GM12878 (cell line): ENCODE measurements around the gene GLT8D1. TPM values are rescaled to one million over a fixed set of nuclear protein-coding genes. Genes with fewer than 3 reads are reported as not detected.
A peak's percentile ranks its signal among the peaks of the same experiment; 100 is the strongest.

ENCODE experiments used
- ATAC-seq: fragments of 200-7000 bp; cut with Tn5 transposase; 3 replicates; pipeline ENCODE4 v1.9.1; 2020; ENCODE audit warnings: mild to moderate bottlenecking, moderate library complexity
- BruUV-seq: library from RNA; stranded (reverse); fragments of 400-500 nt; replicated peaks from 2 replicates; lab custom pipeline; 2021; lab: Mats Ljungman, UMichigan
- CTCF ChIA-PET: fragments of 300-600 bp; sonication (Branson Sonifier 250); formaldehyde crosslinking; extraction: SDS; loops from one replicate; lab custom pipeline; 2021; ENCODE audit warnings: inconsistent platforms; lab: Yijun Ruan, JAX
- POLR2A ChIA-PET: fragments of 350-600 bp; formaldehyde crosslinking; extraction: SDS; loops from one replicate; lab custom pipeline; 2021; ENCODE audit warnings: inconsistent platforms; lab: Charles Lee
- RAD21 ChIA-PET: fragments of 300-600 bp; sonication (Branson Sonifier 250); formaldehyde crosslinking; loops from one replicate; lab custom pipeline; 2023; ENCODE audit warnings: antibody characterized with exemption; ENCODE audit not compliant: unreplicated experiment; lab: Charles Lee
- SMC1A ChIA-PET: fragments of 300-600 bp; sonication (Branson Sonifier 250); formaldehyde crosslinking; loops from one replicate; lab custom pipeline; 2023; ENCODE audit not compliant: unreplicated experiment, uncharacterized antibody; lab: Charles Lee
- DNase-seq: peaks from one replicate; pipeline ENCODE4 v3.0.0-alpha.2; 2011; ENCODE audit warnings: low read depth, low spot score
- FAIRE-seq: peaks from 3 replicates; lab custom pipeline; 2011; peaks lifted over from hg19 to GRCh38; lab: Jason Lieb, UNC
- H2AFZ ChIP-seq: 2 replicates; pipeline ENCODE4 v1.6.0; 2011; ENCODE audit warnings: low read depth, low read length, control low read depth; ENCODE audit not compliant: control insufficient read depth
- H3K27ac ChIP-seq: 2 replicates; pipeline ENCODE4 v1.5.1; 2011; ENCODE audit warnings: control low read depth; ENCODE audit not compliant: control insufficient read depth, insufficient read depth
- H3K27me3 ChIP-seq, 2 experiments: replicated peaks in 1 of 2; 2 replicates each; pipeline versions ENCODE4 v1.6.0 to v1.6.1; 2011; ENCODE audit warnings: low read length in 1 of 2; ENCODE audit not compliant: control insufficient read depth in 2 of 2, insufficient read depth in 2 of 2
- H3K36me3 ChIP-seq, 2 experiments: 2 replicates each; pipeline ENCODE4 v1.5.1; 2011; ENCODE audit warnings: low read length in 1 of 2; ENCODE audit not compliant: control insufficient read depth in 2 of 2, insufficient read depth in 2 of 2
- H3K4me1 ChIP-seq: 2 replicates; pipeline ENCODE4 v1.6.1; 2011; ENCODE audit warnings: mild to moderate bottlenecking, low read length, moderate library complexity, mixed read lengths; ENCODE audit not compliant: control insufficient read depth, insufficient read depth
- H3K4me2 ChIP-seq: 2 replicates; pipeline ENCODE4 v1.6.0; 2011; ENCODE audit warnings: control low read depth; ENCODE audit not compliant: control insufficient read depth, insufficient read depth
- H3K4me3 ChIP-seq: fragments of 200-600 bp; sonication (generic); 2 replicates; pipeline ENCODE4 v1.5.1; 2016
- H3K79me2 ChIP-seq: 2 replicates; pipeline ENCODE4 v1.6.0; 2011; ENCODE audit warnings: low read length; ENCODE audit not compliant: control insufficient read depth, insufficient read depth
- H3K9ac ChIP-seq: 2 replicates; pipeline ENCODE4 v1.8.0; 2011; ENCODE audit warnings: low read length, control low read depth, mixed read lengths; ENCODE audit not compliant: control insufficient read depth, insufficient read depth
- H3K9me3 ChIP-seq: replicated peaks from 3 replicates; pipeline ENCODE4 v1.5.1; 2011; ENCODE audit warnings: mild to moderate bottlenecking, low read length; ENCODE audit not compliant: control insufficient read depth, insufficient read depth
- H4K20me1 ChIP-seq: 2 replicates; pipeline ENCODE4 v1.6.0; 2011; ENCODE audit not compliant: control insufficient read depth, insufficient read depth
- BHLHE40 ChIP-seq, 2 experiments: fragments of 450-650 bp in 1 of 2; IDR thresholded peaks; 2 replicates each; pipeline ENCODE4 v1.6.1; 2011 to 2017; ENCODE audit warnings: low read depth in 2 of 2, borderline replicate concordance in 1 of 2, improper control_type of control experiment in 1 of 2, low read length in 1 of 2, mild to moderate bottlenecking in 1 of 2
- CBFB ChIP-seq: IDR thresholded peaks from 2 replicates; pipeline ENCODE4 v1.6.1; 2016; ENCODE audit warnings: antibody characterized with exemption, low read depth
- CBX5 ChIP-seq: sonication (generic); IDR thresholded peaks from 2 replicates; pipeline ENCODE4 v1.6.1; 2016; ENCODE audit warnings: low read depth, moderate library complexity, mild to moderate bottlenecking, inconsistent platforms
- CHD4 ChIP-seq: fragments of 200-600 bp; sonication (generic); IDR thresholded peaks from 2 replicates; pipeline ENCODE4 v1.6.1; 2016; ENCODE audit warnings: mild to moderate bottlenecking
- KAT2A ChIP-seq: conservative IDR thresholded peaks from 2 replicates; pipeline ENCODE4 v1.6.1; 2011; ENCODE audit warnings: low read depth, low read length; ENCODE audit not compliant: control insufficient read depth
- KDM1A ChIP-seq: fragments of 200-600 bp; sonication (generic); IDR thresholded peaks from 2 replicates; pipeline ENCODE4 v1.6.1; 2016; ENCODE audit warnings: borderline replicate concordance
- POLR2AphosphoS2 ChIP-seq: IDR thresholded peaks from 2 replicates; pipeline ENCODE4 v1.6.1; 2011; ENCODE audit warnings: low read depth, mild to moderate bottlenecking, low read length, improper control_type of control experiment, moderate library complexity
- RELA ChIP-seq: fragments of 450-650 bp; IDR thresholded peaks from 2 replicates; pipeline ENCODE4 v1.8.0; 2014; ENCODE audit warnings: borderline replicate concordance; ENCODE audit not compliant: partially characterized antibody
- RUNX3 ChIP-seq: IDR thresholded peaks from 2 replicates; pipeline ENCODE4 v1.6.1; 2012; ENCODE audit warnings: low read length, inconsistent platforms
- TCF7 ChIP-seq: IDR thresholded peaks from 2 replicates; pipeline ENCODE4 v1.6.1; 2014; ENCODE audit warnings: antibody characterized with exemption, borderline replicate concordance
- WGBS: methylation state at CpG from one replicate; pipeline ENCODE4 v1.1.6; 2016; ENCODE audit warnings: low lambda C conversion rate; ENCODE audit not compliant: insufficient replicate concordance, insufficient coverage; ENCODE audit errors: missing lambda C conversion rate; 5-methylcytosine and 5-hydroxymethylcytosine counted together
- in situ Hi-C: fragments of 300-500 bp; cut with MboI; formaldehyde crosslinking; loops from 9 replicates; pipeline ENCODE4 v1.14.3; 2018; ENCODE audit warnings: mixed read lengths
- intact Hi-C: fragments of 100-400 bp; cut with micrococcal nuclease; formaldehyde crosslinking; loops from one replicate; pipeline ENCODE4 v1.14.2; 2022; ENCODE audit not compliant: unreplicated experiment
- polyA plus RNA-seq, 11 experiments: library from polyadenylated mRNA; depleted of rRNA in 4 of 11; unstranded in 6 of 11; stranded (reverse) in 5 of 11; fragments of >200 nt; fragmentation: Nextera tagmentation in 4 of 11; fragmentation: Illumina TruSeq in 1 of 11; extraction: Ambion mirVana in 4 of 11; extraction: Trizol in 1 of 11; gene quantifications; 1 replicate in 1 of 11; 2 replicates in 10 of 11; pipeline versions ENCODE4 v1.2.1 to v1.2.3, GENCODE V29; 2011 to 2016; ENCODE audit warnings: inconsistent platforms in 2 of 11, missing spikeins in 2 of 11, low read depth in 1 of 11
- total RNA-seq, 4 experiments: library from RNA; depleted of rRNA in 3 of 4; stranded (reverse); fragments of >200 nt in 3 of 4; fragmentation: Illumina TruSeq in 1 of 4; extraction: Trizol in 1 of 4; gene quantifications; 2 replicates each; pipeline versions ENCODE4 v1.2.1 to v1.2.3, GENCODE V29; 2013 to 2021
- TF ChIP-seq, protein P1 (sequence below): fragments of 450-650 bp; IDR thresholded peaks from 2 replicates; pipeline ENCODE4 v1.6.1; 2018; ENCODE audit warnings: mild to moderate bottlenecking, low read depth, moderate library complexity; ENCODE audit not compliant: partially characterized antibody
- TF ChIP-seq, protein P2 (sequence below), 3 experiments: IDR thresholded peaks in 2 of 3; conservative IDR thresholded peaks in 1 of 3; 2 replicates each; pipeline ENCODE4 v1.5.1; 2011; ENCODE audit warnings: low read depth in 3 of 3, low read length in 3 of 3, mild to moderate bottlenecking in 3 of 3, control low read depth in 2 of 3, moderate library complexity in 2 of 3, inconsistent platforms in 1 of 3, mixed read lengths in 1 of 3; ENCODE audit not compliant: control insufficient read depth in 2 of 3, insufficient read depth in 1 of 3; ENCODE audit errors: extremely low read depth in 1 of 3

Gene GLT8D1
- total and polyA plus RNA-seq, 10 of the 15 experiments (the other 5 are each of a cell fraction or from before 2014, with no cell fraction given) = 25.3 to 73.4 (median 48.4) TPM

DNA sequence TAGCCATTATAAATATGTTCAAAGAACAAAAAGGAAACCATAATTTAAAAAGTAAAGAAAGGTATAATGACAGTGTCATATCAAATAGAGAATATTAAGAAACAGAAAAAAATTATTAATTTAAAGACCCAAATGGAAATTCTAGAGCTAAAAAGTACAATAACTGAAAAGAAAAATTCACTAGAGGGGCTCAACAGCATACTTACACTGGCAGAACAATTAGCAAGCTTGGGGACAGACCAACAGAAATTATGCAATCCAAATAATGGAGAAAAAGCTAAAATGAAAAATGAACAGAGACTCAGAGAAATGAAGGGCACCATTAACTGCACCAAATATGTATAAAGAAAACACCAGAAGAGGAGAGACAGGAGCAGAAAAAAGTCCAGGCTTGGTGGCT is 14.0 kb upstream of the GLT8D1 start:
- no peak overlapping the region for H3K9ac ChIP-seq
- in situ Hi-C loops = no loop called here
- H3K36me3 ChIP-seq = no peaks in the 10 kb centered on the region; a peak in 1 of 4 replicates
- ChIA-PET RAD21 (no interaction called here), SMC1A (interaction anchor here (0.6 to 2.0 kb wide), 4 partner anchors 8 to 27 kb away, joined by 3 to 6 read pairs (median 4); no protein-coding TSS in a partner anchor), CTCF (interaction anchor here (0.7 to 2.1 kb wide), 3 partner anchors 79 to 204 kb away, joined by 3 to 6 read pairs (median 4); no protein-coding TSS in a partner anchor), POLR2A (interaction anchor here (0.7 to 1.3 kb wide), 3 partner anchors 9 to 178 kb away, joined by 3 to 4 read pairs (median 4); partner anchors contain the start of gene STIMATE)
- no TSS peak for BruUV-seq
- no peak overlapping the region for H3K27ac ChIP-seq
- peaks cover 27% of the 10 kb centered on the region for H3K4me1 ChIP-seq
- H3K4me3 ChIP-seq = no peak overlapping the region
- H3K27me3 ChIP-seq = no peaks in the 10 kb centered on the region
- TF ChIP-seq BHLHE40 (IDR thresholded peaks at IDR 0.05; ENCODE audit: borderline replicate concordance in 1 of 2, low read depth in 2 of 2, low read length in 1 of 2) (no peak), CBX5 (peak; percentile 65; the same call in 1 of the 2 replicates)
- TF ChIP-seq, all 136 proteins: peak for 1
- DNase-seq (no peak), ATAC-seq (no peak), FAIRE-seq (no peak)
- Histone ChIP-seq H3K79me2 (no peaks in the 10 kb centered on the region), H4K20me1 (no peaks in the 10 kb centered on the region), H3K9me3 (peaks cover 2% of the 10 kb centered on the region; the same call in 2 of the 3 replicates), H3K4me2 (no peak overlapping the region), H2AFZ (no peak overlapping the region)
- intact Hi-C loops = no loop called here

DNA sequence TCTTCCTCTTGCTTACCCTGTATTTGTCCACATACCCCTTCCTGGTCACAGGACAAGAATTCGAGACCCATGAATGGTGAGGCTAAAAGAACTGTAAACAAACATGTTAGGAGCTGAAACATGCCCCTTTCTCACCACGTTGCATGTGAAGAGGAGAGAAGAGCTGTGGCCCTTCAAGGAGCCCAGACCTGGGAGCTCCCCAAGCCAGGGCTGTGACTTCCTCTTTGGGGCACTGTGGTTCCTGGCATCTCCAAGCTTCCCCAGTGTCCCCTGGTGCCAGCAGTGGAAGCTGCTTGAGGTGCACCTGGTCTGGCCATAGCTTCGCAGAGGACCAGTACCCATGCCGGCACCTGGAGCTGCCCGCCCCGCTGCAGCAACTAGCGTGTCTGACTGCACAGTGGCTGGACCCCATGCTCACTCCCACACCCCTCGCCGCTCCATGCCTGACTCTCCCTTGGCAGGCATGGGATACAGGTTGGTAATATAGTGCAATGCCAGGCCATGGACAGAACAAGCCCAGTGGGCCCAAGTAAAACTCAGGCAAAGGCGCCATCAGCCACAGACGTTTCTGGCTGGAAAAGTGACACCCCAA is 10.2 kb upstream of the GLT8D1 start:
- Histone ChIP-seq H4K20me1 (no peaks in the 10 kb centered on the region), H2AFZ (no peak overlapping the region), H3K79me2 (no peaks in the 10 kb centered on the region), H3K4me1 (peaks cover 5% of the 10 kb centered on the region), H3K4me3 (no peak overlapping the region), H3K9ac (no peak overlapping the region), H3K27me3 (no peaks in the 10 kb centered on the region), H3K36me3 (peaks cover 0 to 3% of the 10 kb centered on the region in 2 experiments; a peak in 1 of 4 replicates), H3K4me2 (no peak overlapping the region), H3K27ac (no peak overlapping the region), H3K9me3 (peaks cover 2% of the 10 kb centered on the region; the same call in 2 of the 3 replicates)
- 84% methylated on average over 11 of the region's 11 CpGs for WGBS
- FAIRE-seq (no peak), ATAC-seq (no peak), DNase-seq (no peak)
- BruUV-seq = no TSS peak
- RAD21 ChIA-PET = no interaction called here
- SMC1A ChIA-PET = no interaction called here
- CTCF ChIA-PET = no interaction called here
- intact Hi-C loops = no loop called here
- in situ Hi-C loops = no loop called here
- POLR2A ChIA-PET = no interaction called here
- TF ChIP-seq KAT2A (no peak), RELA (no peak), RUNX3 (no peak), TCF7 (no peak), POLR2AphosphoS2 (no peak), KDM1A (no peak), CBFB (no peak), CHD4 (no peak)
- TF ChIP-seq, protein P1, sequence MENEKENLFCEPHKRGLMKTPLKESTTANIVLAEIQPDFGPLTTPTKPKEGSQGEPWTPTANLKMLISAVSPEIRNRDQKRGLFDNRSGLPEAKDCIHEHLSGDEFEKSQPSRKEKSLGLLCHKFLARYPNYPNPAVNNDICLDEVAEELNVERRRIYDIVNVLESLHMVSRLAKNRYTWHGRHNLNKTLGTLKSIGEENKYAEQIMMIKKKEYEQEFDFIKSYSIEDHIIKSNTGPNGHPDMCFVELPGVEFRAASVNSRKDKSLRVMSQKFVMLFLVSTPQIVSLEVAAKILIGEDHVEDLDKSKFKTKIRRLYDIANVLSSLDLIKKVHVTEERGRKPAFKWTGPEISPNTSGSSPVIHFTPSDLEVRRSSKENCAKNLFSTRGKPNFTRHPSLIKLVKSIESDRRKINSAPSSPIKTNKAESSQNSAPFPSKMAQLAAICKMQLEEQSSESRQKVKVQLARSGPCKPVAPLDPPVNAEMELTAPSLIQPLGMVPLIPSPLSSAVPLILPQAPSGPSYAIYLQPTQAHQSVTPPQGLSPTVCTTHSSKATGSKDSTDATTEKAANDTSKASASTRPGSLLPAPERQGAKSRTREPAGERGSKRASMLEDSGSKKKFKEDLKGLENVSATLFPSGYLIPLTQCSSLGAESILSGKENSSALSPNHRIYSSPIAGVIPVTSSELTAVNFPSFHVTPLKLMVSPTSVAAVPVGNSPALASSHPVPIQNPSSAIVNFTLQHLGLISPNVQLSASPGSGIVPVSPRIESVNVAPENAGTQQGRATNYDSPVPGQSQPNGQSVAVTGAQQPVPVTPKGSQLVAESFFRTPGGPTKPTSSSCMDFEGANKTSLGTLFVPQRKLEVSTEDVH = no peak
- TF ChIP-seq, protein P2, sequence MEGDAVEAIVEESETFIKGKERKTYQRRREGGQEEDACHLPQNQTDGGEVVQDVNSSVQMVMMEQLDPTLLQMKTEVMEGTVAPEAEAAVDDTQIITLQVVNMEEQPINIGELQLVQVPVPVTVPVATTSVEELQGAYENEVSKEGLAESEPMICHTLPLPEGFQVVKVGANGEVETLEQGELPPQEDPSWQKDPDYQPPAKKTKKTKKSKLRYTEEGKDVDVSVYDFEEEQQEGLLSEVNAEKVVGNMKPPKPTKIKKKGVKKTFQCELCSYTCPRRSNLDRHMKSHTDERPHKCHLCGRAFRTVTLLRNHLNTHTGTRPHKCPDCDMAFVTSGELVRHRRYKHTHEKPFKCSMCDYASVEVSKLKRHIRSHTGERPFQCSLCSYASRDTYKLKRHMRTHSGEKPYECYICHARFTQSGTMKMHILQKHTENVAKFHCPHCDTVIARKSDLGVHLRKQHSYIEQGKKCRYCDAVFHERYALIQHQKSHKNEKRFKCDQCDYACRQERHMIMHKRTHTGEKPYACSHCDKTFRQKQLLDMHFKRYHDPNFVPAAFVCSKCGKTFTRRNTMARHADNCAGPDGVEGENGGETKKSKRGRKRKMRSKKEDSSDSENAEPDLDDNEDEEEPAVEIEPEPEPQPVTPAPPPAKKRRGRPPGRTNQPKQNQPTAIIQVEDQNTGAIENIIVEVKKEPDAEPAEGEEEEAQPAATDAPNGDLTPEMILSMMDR (IDR thresholded peaks at IDR 0.05 in 2 of 3, conservative IDR thresholded peaks at IDR 0.05 in 1 of 3; ENCODE audit: control insufficient read depth in 2 of 3, extremely low read depth in 1 of 3, insufficient read depth in 1 of 3, low read depth in 3 of 3, low read length in 3 of 3) = no peak
